ENCODE data around the gene JOSD1. TPM values are rescaled to one million over a fixed set of nuclear protein-coding genes. Genes with fewer than 3 reads are reported as not detected.

The JOSD1 gene
- total RNA-seq, 1 experiment from 2014 or later: 84.9 TPM

- no peak for DNase-seq (ENCODE audit: unreplicated experiment)
- TF ChIP-seq CTCF (IDR thresholded peaks at IDR 0.05; ENCODE audit: unreplicated experiment): no peak
- BruUV-seq (replicated peaks): no TSS peak
- ChIA-PET POLR2A (interaction anchor here (4.2 to 6.0 kb wide), 2 partner anchors 12 to 21 kb away, joined by 85 to 223 read pairs; partner anchors contain the start of genes GTPBP1 and JOSD1), CTCF (interaction anchor here (4.6 kb wide), 1 partner anchor 13 kb away, joined by 40 read pairs; the partner anchor contains the start of gene JOSD1)
- Mint-ChIP-seq H3K36me3 (ENCODE audit: insufficient read depth, unreplicated experiment) (peaks cover 77% of the 10 kb centered on the region), H3K27me3 (ENCODE audit: insufficient read depth, unreplicated experiment) (no peaks in the 10 kb centered on the region), H3K4me3 (ENCODE audit: unreplicated experiment) (no peak overlapping the region), H3K27ac (ENCODE audit: low read depth, unreplicated experiment) (no peak overlapping the region), H3K9me3 (ENCODE audit: unreplicated experiment) (no peaks in the 10 kb centered on the region), H3K4me1 (ENCODE audit: insufficient read depth, unreplicated experiment) (peaks cover 5% of the 10 kb centered on the region)
- intact Hi-C loops (cut with micrococcal nuclease): no loop called here
Measured at GRCh38 chr22:38684895-38685294, 15.8 kb downstream of the JOSD1 start.

- DNase-seq (ENCODE audit: unreplicated experiment): peak; percentile 83
- Mint-ChIP-seq H3K27me3 (ENCODE audit: insufficient read depth, unreplicated experiment) (no peaks in the 10 kb centered on the region), H3K27ac (ENCODE audit: low read depth, unreplicated experiment) (peak within 1 kb of the TSS; percentile 99), H3K4me3 (ENCODE audit: unreplicated experiment) (peak within 1 kb of the TSS; percentile 92), H3K36me3 (ENCODE audit: insufficient read depth, unreplicated experiment) (peaks cover 52% of the 10 kb centered on the region), H3K4me1 (ENCODE audit: insufficient read depth, unreplicated experiment) (peaks cover 5% of the 10 kb centered on the region), H3K9me3 (ENCODE audit: unreplicated experiment) (no peaks in the 10 kb centered on the region)
- ChIA-PET POLR2A (interaction anchor here (0.5 to 6.0 kb wide), 25 partner anchors 8 to 1140 kb away, joined by 3 to 223 read pairs (median 4); partner anchors contain the start of genes CBY1, FAM227A, GTPBP1 and JOSD1), CTCF (interaction anchor here (0.5 to 4.6 kb wide), 28 partner anchors 10 to 847 kb away, joined by 3 to 40 read pairs (median 4); partner anchors contain the start of genes CBY1, GTPBP1 and JOSD1)
- peak; percentile 39 for TF ChIP-seq CTCF (IDR thresholded peaks at IDR 0.05; ENCODE audit: unreplicated experiment)
- intact Hi-C loops (cut with micrococcal nuclease): no loop called here
- no TSS peak for BruUV-seq (replicated peaks)
Measured at GRCh38 chr22:38681582-38682335, 19.0 kb downstream of the JOSD1 start, which contains the start of gene TOMM22. Gene TOMM22, plus strand, starts transcription at chr22:38681957. Its CDS starts 22 bp downstream, at chr22:38681979.

GRCh38 chr22:38675833-38676232, 24.9 kb downstream of the JOSD1 start:
- TF ChIP-seq CTCF (IDR thresholded peaks at IDR 0.05; ENCODE audit: unreplicated experiment): no peak
- ChIA-PET CTCF (no interaction called here), POLR2A (interaction anchor here (0.6 to 1.4 kb wide), 2 partner anchors 24 to 563 kb away, joined by 4 read pairs; no protein-coding TSS in a partner anchor)
- DNase-seq (ENCODE audit: unreplicated experiment): no peak
- intact Hi-C loops (cut with micrococcal nuclease): no loop called here
- no peaks in the 10 kb centered on the region for H3K9me3 Mint-ChIP-seq (ENCODE audit: unreplicated experiment)
- no peaks in the 10 kb centered on the region for H3K27me3 Mint-ChIP-seq (ENCODE audit: insufficient read depth, unreplicated experiment)
- H3K4me1 Mint-ChIP-seq (ENCODE audit: insufficient read depth, unreplicated experiment): no peaks in the 10 kb centered on the region
- H3K27ac Mint-ChIP-seq (ENCODE audit: low read depth, unreplicated experiment): no peak overlapping the region
- no peak overlapping the region for H3K4me3 Mint-ChIP-seq (ENCODE audit: unreplicated experiment)
- peaks cover 18% of the 10 kb centered on the region for H3K36me3 Mint-ChIP-seq (ENCODE audit: insufficient read depth, unreplicated experiment)
- no TSS peak for BruUV-seq (replicated peaks)

GRCh38 chr22:38674888-38675287, 25.9 kb downstream of the JOSD1 start:
- H3K27ac Mint-ChIP-seq (ENCODE audit: low read depth, unreplicated experiment): no peak overlapping the region

More at GRCh38 chr22:38674888-38675287, 25.9 kb downstream of the JOSD1 start:
- peak; percentile 59 for DNase-seq (ENCODE audit: unreplicated experiment)
- intact Hi-C loops (cut with micrococcal nuclease): no loop called here
- POLR2A ChIA-PET: interaction anchor here (0.6 to 1.4 kb wide), 5 partner anchors 18 to 725 kb away, joined by 3 to 4 read pairs (median 4); partner anchors contain the start of genes CBY1 and TAB1
- peaks cover 19% of the 10 kb centered on the region for H3K36me3 Mint-ChIP-seq (ENCODE audit: insufficient read depth, unreplicated experiment)
- no peaks in the 10 kb centered on the region for H3K9me3 Mint-ChIP-seq (ENCODE audit: unreplicated experiment)
- no TSS peak for BruUV-seq (replicated peaks)
- H3K4me3 Mint-ChIP-seq (ENCODE audit: unreplicated experiment): no peak overlapping the region
- no peaks in the 10 kb centered on the region for H3K27me3 Mint-ChIP-seq (ENCODE audit: insufficient read depth, unreplicated experiment)
- TF ChIP-seq CTCF (IDR thresholded peaks at IDR 0.05; ENCODE audit: unreplicated experiment): no peak
- no peaks in the 10 kb centered on the region for H3K4me1 Mint-ChIP-seq (ENCODE audit: insufficient read depth, unreplicated experiment)
- CTCF ChIA-PET: interaction anchor here (0.6 to 0.7 kb wide), 2 partner anchors 18 to 447 kb away, joined by 3 to 4 read pairs; partner anchors contain the start of genes CBY1 and FAM227A

Data from MCF 10A (cell line).